AG10803 (cell line): ENCODE results near the gene MAPK13.

Experiments
- DNase-seq: peaks from one replicate; pipeline ENCODE4 v3.0.0; 2010; ENCODE audit warnings: low read depth
- H3K4me3 ChIP-seq: 2 replicates; pipeline ENCODE4 v1.5.1; 2011; ENCODE audit warnings: mild to moderate bottlenecking, low read length, control low read depth
- CTCF ChIP-seq: conservative IDR thresholded peaks from 2 replicates; pipeline ENCODE4 v1.5.1; 2011; ENCODE audit warnings: mild to moderate bottlenecking, low read length, control low read depth, inconsistent platforms

Gene MAPK13

GRCh38 chr6:36133912-36134311 is 3.6 kb downstream of the MAPK13 start:
- no peak for TF ChIP-seq CTCF
- DNase-seq, result no peak
- H3K4me3 ChIP-seq, result no peak overlapping the region

GRCh38 chr6:36135053-36135731 is 4.9 kb downstream of the MAPK13 start:
- H3K4me3 ChIP-seq, result no peak overlapping the region
- TF ChIP-seq CTCF, result no peak
- no peak for DNase-seq

GRCh38 chr6:36136034-36136433 is 5.7 kb downstream of the MAPK13 start:
- H3K4me3 ChIP-seq, result no peak overlapping the region
- TF ChIP-seq CTCF, result no peak
- DNase-seq, result no peak

- DNase-seq, result no peak
- H3K4me3 ChIP-seq, result no peak overlapping the region
- TF ChIP-seq CTCF, result no peak
These were observed 6.2 kb downstream of the MAPK13 start for GRCh38 chr6:36136551-36136950.

- H3K4me3 ChIP-seq, result no peak overlapping the region
- no peak for TF ChIP-seq CTCF
- no peak for DNase-seq
These were observed 8.4 kb downstream of the MAPK13 start for GRCh38 chr6:36138667-36139066.

GRCh38 chr6:36139431-36139830 is 9.1 kb downstream of the MAPK13 start:
- peak; percentile 15 for TF ChIP-seq CTCF
- no peak for DNase-seq
- no peak overlapping the region for H3K4me3 ChIP-seq

- no peak for DNase-seq
These were observed 9.8 kb downstream of the MAPK13 start for GRCh38 chr6:36139991-36140710.

More at GRCh38 chr6:36139991-36140710, 9.8 kb downstream of the MAPK13 start:
- TF ChIP-seq CTCF, result no peak
- no peak overlapping the region for H3K4me3 ChIP-seq
